Activated T-helper 1 cell treated with Interleukin-2 at 50 U/mL for 16 hours (primary cell): ENCODE results near the gene ALG12.

Experiments used
- DNase-seq: peaks from one replicate; pipeline ENCODE4 v3.0.0-alpha.2; 2020; ENCODE audit warnings: low read depth

ALG12 gene

DNA sequence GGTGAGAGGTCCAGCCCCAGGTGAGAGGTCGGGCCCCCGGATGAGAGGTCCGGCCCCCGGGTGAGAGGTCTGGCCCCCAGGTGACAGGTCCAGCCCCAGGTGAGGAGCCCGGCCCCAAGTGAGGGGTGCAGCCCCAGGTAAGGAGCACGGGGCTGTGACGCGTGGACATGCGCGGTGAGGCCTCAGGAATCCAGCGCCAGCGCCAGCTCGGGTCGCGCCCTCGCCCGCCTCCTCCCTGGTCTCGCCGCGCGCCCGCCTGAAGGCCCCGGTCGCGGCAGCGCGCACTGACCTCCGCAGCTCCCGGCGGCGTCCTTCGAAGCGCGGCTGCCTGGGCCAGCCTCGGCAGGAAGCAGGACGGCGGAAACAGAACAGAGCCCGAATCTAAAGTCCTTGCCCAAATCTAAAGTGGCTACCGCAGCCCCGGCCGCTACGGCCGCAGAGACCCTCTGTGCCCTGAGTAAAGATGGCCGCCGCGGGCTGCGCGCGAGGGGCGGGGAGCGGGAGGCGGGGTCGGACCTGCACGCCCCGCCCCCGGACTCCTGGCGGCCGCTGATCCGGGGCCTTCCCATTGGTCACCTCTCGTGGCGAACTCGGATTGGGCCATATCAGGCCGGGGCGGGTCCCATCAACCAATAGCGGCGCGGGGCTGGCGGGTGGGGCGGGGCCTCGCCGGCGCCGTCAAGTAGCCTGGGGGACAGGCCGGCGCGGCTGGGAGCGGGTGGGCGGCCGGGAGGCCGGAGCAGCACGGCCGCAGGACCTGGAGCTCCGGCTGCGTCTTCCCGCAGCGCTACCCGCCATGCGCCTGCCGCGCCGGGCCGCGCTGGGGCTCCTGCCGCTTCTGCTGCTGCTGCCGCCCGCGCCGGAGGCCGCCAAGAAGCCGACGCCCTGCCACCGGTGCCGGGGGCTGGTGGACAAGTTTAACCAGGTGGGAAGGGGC lies at the start of gene ALG12, which contains the start of gene CRELD2:
ALG12 (minus strand) TSS at position 465 of the 937 bp plus-strand sequence. CDS start 4,673 bp downstream, outside the sequence.
CRELD2 (plus strand) TSS at position 661 of the 937 bp plus-strand sequence; CDS start at position 797, 136 bp downstream.
- DNase-seq, result peak; percentile 96

DNA sequence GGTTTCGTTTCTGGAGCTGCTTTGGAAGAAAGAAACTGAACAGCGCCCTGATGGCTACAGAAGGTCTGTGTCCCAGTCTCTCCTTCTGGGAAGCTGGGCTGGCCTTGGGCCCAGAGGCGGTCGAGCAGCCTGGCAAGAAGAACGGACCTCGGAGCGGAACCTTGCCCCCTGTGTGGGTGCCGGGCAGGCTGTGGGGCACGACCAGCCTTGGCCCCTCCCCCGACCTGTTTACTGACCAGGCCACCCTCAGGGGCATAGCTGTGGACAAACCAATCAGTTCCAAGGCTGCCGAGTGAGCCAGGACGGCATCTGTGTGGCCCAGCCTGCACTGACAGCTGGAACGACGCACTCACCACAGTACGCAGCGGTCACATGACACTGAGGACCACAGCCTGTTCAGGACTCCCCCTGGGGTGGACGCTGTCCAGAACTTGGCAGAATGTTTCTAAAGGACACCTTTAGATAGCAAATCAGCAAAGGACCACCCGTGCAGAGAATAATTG lies 49.5 kb upstream of the ALG12 start:
- no peak for DNase-seq

DNA sequence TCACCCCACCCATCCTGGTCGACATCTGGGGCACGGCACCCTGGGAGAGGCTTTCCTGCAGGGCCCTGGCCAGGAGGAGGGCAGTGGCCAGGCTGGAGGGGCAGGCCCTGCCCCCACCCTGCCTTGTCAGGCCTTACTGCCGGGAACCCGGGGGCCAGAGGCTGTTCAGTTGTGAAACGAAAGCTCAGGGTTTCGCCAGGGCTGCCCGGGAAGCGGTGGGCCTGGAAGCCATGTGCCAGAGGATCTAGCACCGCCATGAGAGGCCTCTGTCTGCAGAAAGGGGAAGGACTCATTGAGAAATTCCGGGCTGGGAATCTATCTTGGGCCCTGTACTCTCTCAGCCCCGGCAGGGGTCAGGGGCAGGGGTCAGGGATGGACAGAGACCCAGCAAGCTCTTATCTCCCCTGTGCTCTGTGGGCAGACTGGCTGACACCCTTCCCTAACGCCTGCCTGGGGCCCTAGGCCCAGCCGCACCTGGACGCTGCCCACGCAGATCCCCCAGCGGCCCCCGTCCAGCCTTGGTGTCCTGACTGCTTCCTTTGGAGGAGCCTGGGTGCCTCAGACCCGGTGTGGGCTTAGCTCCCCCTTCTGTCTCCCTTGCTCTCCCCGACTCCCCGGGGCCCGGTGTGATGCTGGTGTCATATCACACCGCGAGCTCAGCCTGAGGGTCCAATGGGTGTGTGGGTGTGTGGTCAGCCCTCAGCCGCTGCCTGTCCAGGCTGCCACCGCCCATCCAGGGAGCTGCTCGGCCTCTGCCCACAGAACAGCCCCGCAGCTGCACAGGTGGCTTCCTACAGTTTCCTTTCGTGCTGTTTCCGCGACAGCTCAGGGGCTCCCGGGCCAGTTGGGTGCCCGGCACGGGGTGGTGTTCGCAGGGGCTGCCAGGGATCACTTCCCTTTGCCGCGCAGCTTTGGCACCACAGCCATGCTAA lies 48.8 kb upstream of the ALG12 start:
- DNase-seq, result no peak

DNA sequence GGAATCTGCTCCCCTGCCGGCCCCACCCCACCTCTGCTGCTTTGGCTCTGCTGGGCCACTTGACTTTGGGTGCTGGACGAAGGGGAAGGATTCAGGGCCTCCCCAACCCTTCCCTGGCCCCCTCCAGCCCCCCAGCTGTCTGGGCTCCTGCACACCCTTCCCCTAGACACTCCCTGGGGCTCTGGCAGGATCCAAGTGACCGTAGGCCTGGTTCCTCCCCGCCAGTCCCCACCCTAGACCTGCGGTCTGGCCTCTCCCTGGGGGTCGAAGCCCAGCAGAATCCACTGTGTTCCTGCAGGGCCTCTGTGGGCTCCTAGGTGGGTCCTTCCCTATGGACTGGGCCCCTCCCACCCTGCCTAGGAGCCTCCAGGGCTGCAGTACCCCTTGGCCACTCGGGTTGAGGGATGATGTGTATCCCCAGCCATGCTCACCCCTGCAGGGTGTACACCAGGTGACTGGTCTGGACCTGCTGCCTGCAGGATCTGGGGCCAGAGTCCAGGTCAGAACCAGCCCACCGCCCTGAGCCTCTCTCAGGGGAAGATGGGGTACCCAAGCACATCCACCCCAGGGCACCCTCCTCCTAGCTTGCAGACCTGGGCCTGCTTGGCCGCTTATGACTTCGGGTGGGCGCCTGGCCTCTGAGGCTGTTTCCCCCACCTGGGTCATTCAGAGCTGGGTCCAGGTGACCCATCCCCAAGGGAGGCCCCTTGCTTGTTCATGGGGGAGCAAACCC lies 48.0 kb upstream of the ALG12 start:
- DNase-seq, result no peak

DNA sequence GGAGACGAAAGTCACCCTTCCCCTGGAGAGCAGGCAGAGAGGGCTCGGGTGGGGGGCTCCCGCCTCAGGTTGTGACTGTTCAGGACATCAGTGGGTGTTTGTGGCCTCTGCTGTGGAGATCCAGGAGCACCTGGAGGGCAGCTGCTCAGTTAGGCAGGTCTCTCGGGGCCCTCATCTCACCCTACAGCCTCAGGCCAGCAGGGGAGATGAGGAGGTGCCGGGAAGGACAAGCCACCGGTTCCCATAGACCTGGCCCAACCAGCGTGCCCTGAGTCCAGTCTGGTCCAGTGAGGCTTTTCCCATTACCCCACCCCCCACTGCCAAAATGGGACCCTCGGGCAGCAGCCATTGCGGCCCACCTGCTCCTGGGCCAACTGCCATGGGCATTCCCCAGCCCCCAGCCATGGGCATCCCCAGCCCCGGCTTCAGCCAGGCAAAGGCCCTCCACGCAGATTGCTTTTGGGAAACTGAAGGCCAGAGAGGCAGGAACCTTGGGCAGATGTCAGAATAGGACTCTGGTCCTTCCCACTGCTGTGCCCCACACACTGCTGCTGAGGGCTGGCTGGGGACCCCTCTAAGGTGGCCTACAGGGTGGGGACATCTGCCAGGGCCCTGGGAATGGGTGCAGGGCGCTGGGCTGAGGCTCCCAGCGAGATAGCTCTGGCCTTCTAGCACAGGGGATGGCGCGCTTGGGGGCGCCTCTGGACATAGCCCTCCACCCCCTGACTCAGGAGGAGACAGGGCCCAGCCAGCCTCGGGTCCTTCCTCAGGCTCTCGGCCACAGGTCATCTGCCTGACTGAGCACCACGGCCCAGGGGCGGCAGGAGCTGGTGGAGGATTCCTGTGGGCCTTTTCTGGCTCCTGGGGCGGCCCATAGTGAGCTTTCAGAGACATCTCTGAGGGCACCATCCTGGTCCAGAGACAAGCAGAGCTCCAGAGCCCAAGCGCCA lies 47.1 kb upstream of the ALG12 start:
- no peak for DNase-seq

DNA sequence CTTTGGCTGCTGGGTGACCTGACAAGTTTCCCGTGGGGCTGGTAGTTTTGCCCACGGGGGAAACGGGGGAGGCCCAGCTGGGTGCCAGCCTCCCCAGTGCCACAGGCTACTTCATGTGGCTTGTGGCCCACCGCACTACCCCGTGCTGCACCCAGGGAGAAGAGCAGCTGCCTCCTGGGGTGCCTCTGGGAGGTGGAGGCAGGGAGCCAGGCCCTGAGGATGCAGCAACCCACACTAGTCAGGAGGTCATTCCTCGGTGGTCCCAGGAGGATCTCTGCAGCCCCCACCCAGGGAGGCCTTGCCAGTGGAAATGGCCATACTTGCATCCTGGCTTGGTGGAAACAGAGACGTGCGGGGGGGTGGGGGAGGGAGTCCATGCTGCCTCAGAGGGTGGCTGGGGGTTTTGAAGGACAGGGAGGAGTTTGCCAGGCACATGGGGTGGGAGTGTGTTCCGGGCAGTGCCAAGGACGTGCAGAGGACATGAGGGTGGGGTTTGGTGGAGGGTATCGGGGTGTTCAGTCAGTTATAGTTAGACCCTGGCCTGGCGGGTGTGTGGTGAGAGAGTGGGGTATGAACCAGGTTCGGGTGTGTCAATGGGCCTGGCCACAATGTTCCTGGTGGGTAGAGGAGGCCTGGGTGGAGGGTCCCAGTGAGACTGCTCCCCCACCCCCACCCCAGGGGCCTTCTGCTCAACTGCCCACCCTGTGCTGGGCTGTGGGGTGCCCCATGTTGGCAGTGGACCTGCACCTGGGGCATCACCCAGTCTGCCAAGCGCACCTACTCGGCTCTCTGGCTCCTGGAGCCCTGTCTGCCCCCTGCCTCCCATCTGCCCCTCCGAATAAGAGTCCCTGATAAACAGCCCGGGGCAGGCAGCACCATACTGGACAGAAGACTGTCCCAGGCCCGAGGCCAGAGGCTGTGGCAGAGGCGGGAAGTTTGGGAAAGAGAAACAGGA lies 46.2 kb upstream of the ALG12 start:
- DNase-seq, result no peak

DNA sequence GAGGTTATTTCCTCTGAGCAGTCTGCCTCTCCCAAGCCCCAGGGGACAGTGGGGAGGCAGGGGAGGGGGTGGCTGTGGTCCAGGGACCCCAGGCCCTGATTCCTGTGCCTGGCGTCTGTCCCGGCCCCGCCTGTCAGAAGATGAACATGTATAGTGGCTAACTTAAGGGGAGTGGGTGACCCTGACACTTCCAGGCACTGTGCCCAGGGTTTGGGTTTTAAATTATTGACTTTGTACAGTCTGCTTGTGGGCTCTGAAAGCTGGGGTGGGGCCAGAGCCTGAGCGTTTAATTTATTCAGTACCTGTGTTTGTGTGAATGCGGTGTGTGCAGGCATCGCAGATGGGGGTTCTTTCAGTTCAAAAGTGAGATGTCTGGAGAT lies 45.4 kb upstream of the ALG12 start:
- DNase-seq, result no peak

DNA sequence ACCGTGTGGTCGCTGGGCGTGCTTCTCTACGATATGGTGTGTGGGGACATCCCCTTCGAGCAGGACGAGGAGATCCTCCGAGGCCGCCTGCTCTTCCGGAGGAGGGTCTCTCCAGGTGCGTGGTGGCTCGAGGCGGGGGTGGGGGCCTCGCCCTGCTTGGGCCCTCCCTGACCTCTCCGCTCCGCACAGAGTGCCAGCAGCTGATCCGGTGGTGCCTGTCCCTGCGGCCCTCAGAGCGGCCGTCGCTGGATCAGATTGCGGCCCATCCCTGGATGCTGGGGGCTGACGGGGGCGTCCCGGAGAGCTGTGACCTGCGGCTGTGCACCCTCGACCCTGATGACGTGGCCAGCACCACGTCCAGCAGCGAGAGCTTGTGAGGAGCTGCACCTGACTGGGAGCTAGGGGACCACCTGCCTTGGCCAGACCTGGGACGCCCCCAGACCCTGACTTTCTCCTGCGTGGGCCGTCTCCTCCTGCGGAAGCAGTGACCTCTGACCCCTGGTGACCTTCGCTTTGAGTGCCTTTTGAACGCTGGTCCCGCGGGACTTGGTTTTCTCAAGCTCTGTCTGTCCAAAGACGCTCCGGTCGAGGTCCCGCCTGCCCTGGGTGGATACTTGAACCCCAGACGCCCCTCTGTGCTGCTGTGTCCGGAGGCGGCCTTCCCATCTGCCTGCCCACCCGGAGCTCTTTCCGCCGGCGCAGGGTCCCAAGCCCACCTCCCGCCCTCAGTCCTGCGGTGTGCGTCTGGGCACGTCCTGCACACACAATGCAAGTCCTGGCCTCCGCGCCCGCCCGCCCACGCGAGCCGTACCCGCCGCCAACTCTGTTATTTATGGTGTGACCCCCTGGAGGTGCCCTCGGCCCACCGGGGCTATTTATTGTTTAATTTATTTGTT lies 44.8 kb upstream of the ALG12 start:
- no peak for DNase-seq

DNA sequence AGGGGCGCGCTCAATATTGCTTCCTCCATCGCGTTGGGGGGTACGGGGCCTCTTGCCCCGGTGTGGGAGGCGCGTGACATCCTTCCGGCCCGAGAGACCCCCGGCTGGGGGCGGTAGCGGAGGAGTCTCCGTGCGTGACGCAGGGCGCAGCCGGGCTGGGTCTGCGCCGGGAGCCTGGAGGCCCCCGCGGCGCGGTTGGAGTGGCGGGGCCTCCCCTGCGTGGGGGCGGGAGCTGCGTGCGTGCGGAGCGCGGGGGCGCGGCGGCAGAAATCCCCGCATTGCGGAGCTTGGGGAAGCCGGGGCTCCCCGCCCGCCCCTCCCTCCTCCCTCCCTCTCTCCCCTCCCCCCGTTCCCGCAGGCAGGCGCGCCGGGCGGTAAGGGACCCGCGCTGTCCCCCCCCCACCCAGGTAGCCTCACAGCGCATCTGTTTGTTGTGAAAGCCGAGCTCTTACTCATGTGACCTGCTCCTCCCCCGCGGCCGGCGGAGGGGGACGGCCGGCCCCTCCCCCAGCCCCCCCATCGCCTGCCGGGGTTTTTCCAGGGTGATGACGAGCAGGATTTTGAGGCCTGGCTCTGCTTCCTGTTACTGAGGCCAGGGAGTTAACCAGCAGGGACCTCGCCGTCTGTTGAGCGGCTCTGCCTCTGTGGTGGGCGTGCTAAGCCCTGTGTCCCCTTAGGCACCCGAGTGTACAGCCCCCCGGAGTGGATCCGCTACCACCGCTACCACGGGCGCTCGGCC lies 43.9 kb upstream of the ALG12 start:
- DNase-seq, result peak; percentile 66

DNA sequence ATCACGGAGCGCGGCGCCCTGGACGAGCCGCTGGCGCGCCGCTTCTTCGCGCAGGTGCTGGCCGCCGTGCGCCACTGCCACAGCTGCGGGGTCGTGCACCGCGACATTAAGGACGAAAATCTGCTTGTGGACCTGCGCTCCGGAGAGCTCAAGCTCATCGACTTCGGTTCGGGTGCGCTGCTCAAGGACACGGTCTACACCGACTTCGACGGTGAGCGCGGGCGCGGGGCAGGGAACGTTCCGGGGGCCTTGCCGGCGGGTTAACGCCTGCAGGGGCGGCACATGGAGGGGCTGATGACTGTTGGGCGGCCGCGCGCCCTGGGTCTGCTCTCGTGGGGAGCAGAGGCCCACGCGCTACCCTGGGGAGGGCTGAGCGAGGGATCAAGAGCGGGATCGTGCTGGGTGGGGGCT lies 43.4 kb upstream of the ALG12 start:
- DNase-seq, result no peak

DNA sequence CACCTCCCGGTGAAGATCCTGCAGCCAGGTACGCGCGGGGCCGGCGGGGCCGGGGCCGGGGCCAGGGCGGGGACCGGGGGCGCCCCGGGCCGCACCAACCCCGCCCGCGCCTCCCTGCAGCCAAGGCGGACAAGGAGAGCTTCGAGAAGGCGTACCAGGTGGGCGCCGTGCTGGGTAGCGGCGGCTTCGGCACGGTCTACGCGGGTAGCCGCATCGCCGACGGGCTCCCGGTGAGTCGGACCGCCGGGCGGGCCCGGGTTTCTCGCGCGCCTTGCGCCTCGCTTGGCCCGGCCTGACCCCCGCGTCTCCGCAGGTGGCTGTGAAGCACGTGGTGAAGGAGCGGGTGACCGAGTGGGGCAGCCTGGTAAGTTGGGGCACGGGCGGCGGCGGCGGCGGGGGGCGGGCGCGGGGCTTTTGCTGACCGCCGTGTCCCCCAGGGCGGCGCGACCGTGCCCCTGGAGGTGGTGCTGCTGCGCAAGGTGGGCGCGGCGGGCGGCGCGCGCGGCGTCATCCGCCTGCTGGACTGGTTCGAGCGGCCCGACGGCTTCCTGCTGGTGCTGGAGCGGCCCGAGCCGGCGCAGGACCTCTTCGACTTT lies 42.9 kb upstream of the ALG12 start:
- no peak for DNase-seq

DNA sequence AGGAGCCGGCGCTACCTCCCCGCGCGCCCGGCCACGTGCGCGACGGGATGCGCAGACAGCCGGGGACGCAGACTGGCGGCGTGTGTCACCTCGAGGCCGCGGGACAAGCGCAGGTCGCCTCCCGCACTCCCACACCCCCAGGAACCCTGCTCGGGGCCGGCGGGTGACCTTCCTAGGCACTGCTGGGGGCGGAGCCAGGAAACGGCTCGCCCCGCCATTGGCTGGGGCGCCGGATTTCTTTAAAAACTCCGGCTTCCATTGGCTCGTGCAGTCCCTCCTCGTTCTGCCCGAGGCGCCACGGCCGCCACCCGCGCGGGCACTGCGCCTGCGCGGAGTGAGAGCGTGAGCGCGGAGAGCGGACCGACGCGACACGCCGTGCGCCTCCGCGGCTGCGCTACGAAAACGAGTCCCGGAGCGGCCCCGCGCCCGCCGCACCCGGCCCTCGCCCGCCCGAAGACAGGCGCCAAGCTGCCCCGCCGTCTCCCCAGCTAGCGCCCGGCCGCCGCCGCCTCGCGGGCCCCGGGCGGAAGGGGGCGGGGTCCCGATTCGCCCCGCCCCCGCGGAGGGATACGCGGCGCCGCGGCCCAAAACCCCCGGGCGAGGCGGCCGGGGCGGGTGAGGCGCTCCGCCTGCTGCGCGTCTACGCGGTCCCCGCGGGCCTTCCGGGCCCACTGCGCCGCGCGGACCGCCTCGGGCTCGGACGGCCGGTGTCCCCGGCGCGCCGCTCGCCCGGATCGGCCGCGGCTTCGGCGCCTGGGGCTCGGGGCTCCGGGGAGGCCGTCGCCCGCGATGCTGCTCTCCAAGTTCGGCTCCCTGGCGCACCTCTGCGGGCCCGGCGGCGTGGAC lies 42.1 kb upstream of the ALG12 start, which contains the start of gene PIM3:
PIM3 (plus strand) TSS at position 614 of the 846 bp plus-strand sequence; CDS start at position 790, 176 bp downstream.
- DNase-seq, result peak; percentile 86

DNA sequence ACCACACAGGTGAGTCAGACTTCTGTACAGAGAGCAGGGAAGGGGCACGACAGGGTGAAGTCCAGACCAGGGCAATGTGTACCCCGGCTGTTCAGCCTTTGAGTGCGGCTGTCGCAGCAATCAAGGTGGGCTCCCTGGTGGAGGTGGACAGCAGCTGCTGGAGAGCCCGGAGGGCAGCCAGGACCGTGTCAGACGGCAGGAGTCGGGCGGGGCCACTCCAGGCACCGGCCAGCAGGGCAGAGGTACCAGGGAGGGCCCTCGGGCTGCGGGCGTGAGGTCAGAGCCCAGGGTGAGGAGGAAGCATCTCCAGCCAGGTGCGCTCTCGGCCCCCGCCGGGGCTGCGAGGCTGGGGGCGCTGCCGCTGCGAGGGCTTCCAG lies 41.5 kb upstream of the ALG12 start:
- DNase-seq, result no peak

DNA sequence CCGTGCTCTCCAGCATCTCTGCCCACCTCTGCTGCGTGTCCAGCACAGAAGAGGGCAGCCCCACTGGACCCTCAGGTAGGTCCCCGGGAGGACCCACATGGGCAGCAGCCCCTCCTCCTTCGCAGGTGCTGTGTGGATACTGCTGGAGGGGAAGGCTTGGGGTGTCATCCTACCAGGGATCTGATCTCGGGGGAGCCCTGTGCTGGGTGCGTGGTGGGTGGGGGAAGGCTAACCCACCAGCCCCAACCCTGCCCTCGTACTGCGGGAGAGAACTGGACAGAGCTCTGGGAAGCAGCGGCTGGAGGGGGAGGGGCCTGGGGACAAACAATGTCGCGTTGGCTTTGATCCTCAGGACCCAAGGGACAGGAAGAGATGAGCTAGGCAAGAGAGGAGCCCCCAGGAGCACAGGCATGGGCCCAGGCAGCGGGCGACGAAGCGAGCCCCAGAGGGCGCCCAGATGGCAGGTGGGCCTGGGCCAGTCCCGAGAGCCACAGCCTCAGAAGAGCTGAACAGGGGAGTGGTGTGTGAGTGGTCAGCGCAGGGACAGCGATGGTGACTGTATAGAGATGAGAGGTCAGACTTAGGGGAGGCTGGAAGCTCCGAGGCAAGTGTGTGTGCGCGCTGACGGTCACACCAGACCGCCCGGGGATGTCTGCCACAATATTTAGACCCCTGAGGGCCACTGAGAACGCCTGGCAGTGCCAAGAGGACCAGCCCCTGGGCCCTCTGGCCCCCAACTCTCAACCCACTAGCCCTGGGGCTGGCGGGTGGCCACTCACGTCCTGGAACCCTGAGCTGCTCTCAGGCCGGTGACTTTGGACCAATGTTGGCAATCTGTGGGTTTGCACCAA lies 40.9 kb upstream of the ALG12 start:
- DNase-seq, result no peak

DNA sequence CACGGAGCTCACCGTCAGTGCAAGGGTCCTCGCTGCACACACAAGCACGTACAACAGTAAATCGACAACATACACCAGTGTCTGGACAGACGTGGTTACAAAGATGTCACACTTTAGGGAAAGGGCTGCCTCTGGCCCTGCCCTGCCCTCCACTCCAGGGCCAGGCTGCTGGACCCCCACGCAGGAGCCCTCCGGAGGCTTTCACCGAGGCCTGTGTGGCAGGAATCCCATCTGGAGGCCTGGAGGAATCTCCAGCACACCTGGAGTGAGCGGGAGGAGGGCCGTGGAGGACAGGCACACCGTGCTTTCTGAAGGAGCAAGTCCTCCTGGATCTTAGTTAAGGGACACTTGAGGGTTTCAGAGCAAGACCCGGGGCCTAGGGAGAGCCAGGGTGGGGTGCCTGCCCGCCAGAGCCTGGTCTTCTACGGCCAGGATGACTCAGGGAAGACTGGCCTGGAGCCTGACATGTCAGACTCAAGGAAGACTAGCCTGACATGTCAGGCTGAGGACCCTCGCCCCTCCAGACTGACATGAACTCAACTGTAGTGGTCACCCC lies 40.2 kb upstream of the ALG12 start:
- DNase-seq, result no peak
